Nephron progenitor cell (in vitro differentiated cells): Measurements from ENCODE around the gene FOLR1.
"Not testable (repeated sequence)": the region's sequence is repeated elsewhere in the genome, so short reads cannot be mapped to it uniquely, and the experiment has no call there.

Source experiments
- DNase-seq: peaks from one replicate; pipeline ENCODE4 v3.0.0; 2021
- H3K27ac Mint-ChIP-seq: 2 replicates; pipeline ENCODE4 v1.8.0; 2021; ENCODE audit warnings: mild to moderate bottlenecking, moderate library complexity, mixed read lengths
- H3K27me3 Mint-ChIP-seq: 2 replicates; pipeline ENCODE4 v1.8.0; 2021; ENCODE audit warnings: mild to moderate bottlenecking, low read depth, mixed read lengths; ENCODE audit not compliant: poor library complexity
- H3K36me3 Mint-ChIP-seq: 2 replicates; pipeline ENCODE4 v1.8.0; 2021; ENCODE audit warnings: low read depth, mixed read lengths
- H3K4me1 Mint-ChIP-seq: 2 replicates; pipeline ENCODE4 v1.8.0; 2021; ENCODE audit warnings: mixed read lengths
- H3K4me3 Mint-ChIP-seq: 2 replicates; pipeline ENCODE4 v1.8.0; 2021; ENCODE audit warnings: mild to moderate bottlenecking, moderate library complexity, mixed read lengths
- H3K9me3 Mint-ChIP-seq: 2 replicates; pipeline ENCODE4 v1.8.0; 2021; ENCODE audit warnings: mild to moderate bottlenecking, moderate library complexity, mixed read lengths
- CTCF ChIP-seq: fragments of 200-600 bp; sonication (generic); IDR thresholded peaks from 2 replicates; pipeline ENCODE4 v1.5.0; 2021; ENCODE audit warnings: antibody characterized with exemption

Gene FOLR1

GRCh38 chr11:72203163-72203562, 11.2 kb downstream of the FOLR1 start:
- no peak for TF ChIP-seq CTCF
- Mint-ChIP-seq H3K36me3 (no peaks in the 10 kb centered on the region), H3K9me3 (peaks cover 2% of the 10 kb centered on the region), H3K4me3 (no peak overlapping the region), H3K27me3 (peaks cover 3% of the 10 kb centered on the region), H3K27ac (no peak overlapping the region), H3K4me1 (no peaks in the 10 kb centered on the region)
- DNase-seq: no peak

- peaks cover 3% of the 10 kb centered on the region for H3K27me3 Mint-ChIP-seq
- H3K27ac Mint-ChIP-seq: no peak overlapping the region
- peaks cover 4% of the 10 kb centered on the region for H3K36me3 Mint-ChIP-seq
- TF ChIP-seq CTCF: no peak
- DNase-seq: no peak
- no peaks in the 10 kb centered on the region for H3K4me1 Mint-ChIP-seq
- peaks cover 19% of the 10 kb centered on the region for H3K9me3 Mint-ChIP-seq
- H3K4me3 Mint-ChIP-seq: no peak overlapping the region
Observed at GRCh38 chr11:72204886-72205285, 12.9 kb downstream of the FOLR1 start.

GRCh38 chr11:72206794-72207193, 14.9 kb downstream of the FOLR1 start:
- not testable (repeated sequence) for H3K4me3 Mint-ChIP-seq, H3K4me1 Mint-ChIP-seq, H3K36me3 Mint-ChIP-seq, H3K27me3 Mint-ChIP-seq, DNase-seq, H3K27ac Mint-ChIP-seq
- peaks cover 25% of the 10 kb centered on the region for H3K9me3 Mint-ChIP-seq

- Mint-ChIP-seq H3K4me1 (no peaks in the 10 kb centered on the region), H3K4me3 (no peak overlapping the region), H3K36me3 (peaks cover 6% of the 10 kb centered on the region), H3K9me3 (peaks cover 25% of the 10 kb centered on the region), H3K27ac (no peak overlapping the region), H3K27me3 (peaks cover 14% of the 10 kb centered on the region)
- DNase-seq: no peak
- no peak for TF ChIP-seq CTCF
Observed at GRCh38 chr11:72208281-72208680, 16.3 kb downstream of the FOLR1 start.

GRCh38 chr11:72209101-72209500, 17.2 kb downstream of the FOLR1 start:
- H3K36me3 Mint-ChIP-seq: peaks cover 6% of the 10 kb centered on the region
- H3K9me3 Mint-ChIP-seq: peaks cover 25% of the 10 kb centered on the region
- no peaks in the 10 kb centered on the region for H3K4me1 Mint-ChIP-seq
- H3K4me3 Mint-ChIP-seq: no peak overlapping the region
- no peak for DNase-seq
- no peak overlapping the region for H3K27ac Mint-ChIP-seq
- TF ChIP-seq CTCF: no peak
- H3K27me3 Mint-ChIP-seq: peaks cover 22% of the 10 kb centered on the region

- peaks cover 43% of the 10 kb centered on the region for H3K27me3 Mint-ChIP-seq
- TF ChIP-seq CTCF: no peak
- no peak within 1 kb of the TSS for H3K27ac Mint-ChIP-seq
- no peak within 1 kb of the TSS for H3K4me3 Mint-ChIP-seq
- no peaks in the 10 kb centered on the region for H3K9me3 Mint-ChIP-seq
- H3K36me3 Mint-ChIP-seq: no peaks in the 10 kb centered on the region
- H3K4me1 Mint-ChIP-seq: peaks cover 35% of the 10 kb centered on the region
- no peak for DNase-seq
Observed at GRCh38 chr11:72216638-72217037, 24.7 kb downstream of the FOLR1 start, which contains the start of gene FOLR2. Gene FOLR2 (plus strand): TSS chr11:72216794. CDS start chr11:72218585, 1,791 bp downstream.
